Gastroesophageal sphincter (tissue), 4 donors: Measurements from ENCODE around the gene RHD. TPM values are rescaled to one million over a fixed set of nuclear protein-coding genes. Genes with fewer than 3 reads are reported as not detected.
"Not testable (repeated sequence)": the region's sequence is repeated elsewhere in the genome, so short reads cannot be mapped to it uniquely, and the experiment has no call there.

Experiments used
- ATAC-seq: fragments of 150-250 bp; one replicate; pipeline ENCODE4 v1.9.1; 2016; ENCODE audit warnings: mild to moderate bottlenecking, moderate library complexity
- H3K27ac ChIP-seq, 4 donors: fragments of 200-600 bp; sonication (generic) in 3 of 4; 1 replicate in 3 of 4; 2 replicates in 1 of 4; pipeline ENCODE4 v1.5.1; 2016 to 2019
- H3K27me3 ChIP-seq: fragments of 200-600 bp; sonication (generic); one replicate; pipeline ENCODE4 v1.5.1; 2019
- H3K36me3 ChIP-seq, 2 donors: fragments of 200-600 bp; sonication (generic); one replicate each; pipeline ENCODE4 v1.5.1; 2019; ENCODE audit warnings: control low read depth in 1 of 2
- H3K4me1 ChIP-seq, 3 donors: fragments of 200-600 bp; sonication (generic); 1 replicate in 2 of 3; 2 replicates in 1 of 3; pipeline ENCODE4 v1.5.1; 2016 to 2019; ENCODE audit warnings: control low read depth in 2 of 3
- H3K4me3 ChIP-seq, 2 donors: fragments of 200-600 bp; sonication (generic); one replicate each; pipeline ENCODE4 v1.5.1; 2019; ENCODE audit warnings: mild to moderate bottlenecking in 1 of 2, moderate library complexity in 1 of 2
- H3K9me3 ChIP-seq, 3 donors: fragments of 200-600 bp; sonication (generic); one replicate each; pipeline ENCODE4 v1.5.1; 2017 to 2019; ENCODE audit warnings: control low read depth in 2 of 3
- EP300 ChIP-seq: sonication (generic); formaldehyde crosslinking; IDR thresholded peaks from one replicate; pipeline ENCODE4 v1.6.1; 2017; ENCODE audit warnings: antibody characterized with exemption, mild to moderate bottlenecking
- POLR2A ChIP-seq, 2 donors: fragments of 450-650 bp; IDR thresholded peaks; one replicate each; pipeline ENCODE4 v1.6.1; 2017; ENCODE audit warnings: antibody characterized with exemption in 2 of 2, mild to moderate bottlenecking in 2 of 2, moderate library complexity in 1 of 2
- POLR2AphosphoS5 ChIP-seq: sonication (generic); formaldehyde crosslinking; IDR thresholded peaks from one replicate; pipeline ENCODE4 v1.6.1; 2017; ENCODE audit warnings: antibody characterized with exemption
- WGBS, 2 donors: methylation state at CpG; one replicate each; pipeline ENCODE4 v1.1.5; 2018; ENCODE audit warnings: low coverage in 1 of 2; 5-methylcytosine and 5-hydroxymethylcytosine counted together
- total RNA-seq, 4 donors: library from RNA; depleted of rRNA; stranded (reverse); fragments of >200 nt; gene quantifications; one replicate each; pipeline ENCODE4 v1.1.0, GENCODE V29; 2016
- TF ChIP-seq, protein P1 (sequence below), 4 experiments: fragments of 200-600 bp in 2 of 4; fragments of 450-650 bp in 2 of 4; sonication (generic) in 1 of 4; IDR thresholded peaks; one replicate each; pipeline ENCODE4 v1.5.1; 2017 to 2019; ENCODE audit warnings: antibody characterized with exemption in 4 of 4, mild to moderate bottlenecking in 2 of 4, moderate library complexity in 2 of 4

RHD gene
- total RNA-seq, 4 donors from 2014 or later: not detected

DNA sequence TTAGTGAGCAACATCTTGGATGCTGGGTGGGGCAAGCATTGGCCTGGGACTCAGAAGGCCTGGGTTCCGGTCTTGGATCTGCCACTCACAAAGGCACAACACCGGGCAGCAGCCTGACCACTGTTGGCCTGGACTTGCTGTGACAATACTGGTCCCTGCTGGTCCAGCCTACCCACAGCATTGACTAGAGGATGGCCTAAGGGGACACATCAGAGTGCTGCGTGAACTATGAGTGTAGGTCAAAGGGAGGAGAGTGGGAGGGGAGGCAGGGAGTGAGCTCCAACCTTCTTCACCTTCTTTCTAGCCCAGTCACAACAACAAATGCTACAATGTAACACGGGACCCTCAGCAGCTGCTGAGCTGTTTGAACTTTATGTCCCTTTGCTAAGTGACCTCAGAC is 96.9 kb downstream of the RHD start:
- H3K27me3 ChIP-seq: no peaks in the 10 kb centered on the region
- H3K4me1 ChIP-seq: no peaks in the 10 kb centered on the region
- H3K4me3 ChIP-seq: no peak overlapping the region
- 55 to 75% methylated on average over 2 to 3 of the region's 4 CpGs for WGBS, 2 donors
- TF ChIP-seq, protein P1, sequence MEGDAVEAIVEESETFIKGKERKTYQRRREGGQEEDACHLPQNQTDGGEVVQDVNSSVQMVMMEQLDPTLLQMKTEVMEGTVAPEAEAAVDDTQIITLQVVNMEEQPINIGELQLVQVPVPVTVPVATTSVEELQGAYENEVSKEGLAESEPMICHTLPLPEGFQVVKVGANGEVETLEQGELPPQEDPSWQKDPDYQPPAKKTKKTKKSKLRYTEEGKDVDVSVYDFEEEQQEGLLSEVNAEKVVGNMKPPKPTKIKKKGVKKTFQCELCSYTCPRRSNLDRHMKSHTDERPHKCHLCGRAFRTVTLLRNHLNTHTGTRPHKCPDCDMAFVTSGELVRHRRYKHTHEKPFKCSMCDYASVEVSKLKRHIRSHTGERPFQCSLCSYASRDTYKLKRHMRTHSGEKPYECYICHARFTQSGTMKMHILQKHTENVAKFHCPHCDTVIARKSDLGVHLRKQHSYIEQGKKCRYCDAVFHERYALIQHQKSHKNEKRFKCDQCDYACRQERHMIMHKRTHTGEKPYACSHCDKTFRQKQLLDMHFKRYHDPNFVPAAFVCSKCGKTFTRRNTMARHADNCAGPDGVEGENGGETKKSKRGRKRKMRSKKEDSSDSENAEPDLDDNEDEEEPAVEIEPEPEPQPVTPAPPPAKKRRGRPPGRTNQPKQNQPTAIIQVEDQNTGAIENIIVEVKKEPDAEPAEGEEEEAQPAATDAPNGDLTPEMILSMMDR (IDR thresholded peaks at IDR 0.05): no peak
- TF ChIP-seq POLR2AphosphoS5 (no peak), POLR2A (IDR thresholded peaks at IDR 0.05) (no peak), EP300 (no peak)
- H3K27ac ChIP-seq: no peak overlapping the region
- H3K36me3 ChIP-seq: no peaks in the 10 kb centered on the region
- no peaks in the 10 kb centered on the region for H3K9me3 ChIP-seq
- ATAC-seq: no peak

DNA sequence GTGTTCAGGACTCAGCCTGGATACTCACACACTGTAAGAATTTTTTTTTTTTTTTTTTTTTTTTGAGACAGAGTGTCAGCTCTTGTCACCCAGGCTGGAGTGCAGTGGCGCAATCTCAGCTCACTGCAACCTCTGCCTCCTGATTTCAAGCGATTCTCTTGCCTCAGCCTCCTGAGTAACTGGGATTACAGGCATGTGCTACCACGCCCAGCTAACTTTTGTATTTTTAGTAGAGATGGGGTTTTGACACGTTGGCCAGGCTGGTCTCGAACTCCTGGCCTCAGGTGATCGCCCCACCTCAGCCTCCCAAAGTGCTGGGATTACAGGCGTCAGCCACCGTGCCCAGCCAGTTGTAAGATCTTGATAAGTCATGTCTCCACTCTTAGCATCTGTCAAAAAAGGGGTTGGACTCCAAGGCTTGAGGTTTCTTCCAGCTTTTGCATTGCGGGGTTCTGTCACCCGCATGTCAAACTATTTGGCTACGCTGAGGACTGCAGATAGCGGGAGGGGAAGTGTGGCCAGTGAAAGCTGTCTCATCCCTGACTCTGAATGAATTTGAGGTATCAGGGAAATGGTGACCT is 97.5 kb downstream of the RHD start:
- H3K4me1 ChIP-seq, H3K9me3 ChIP-seq, H3K4me3 ChIP-seq, H3K27ac ChIP-seq, H3K27me3 ChIP-seq, ATAC-seq, H3K36me3 ChIP-seq: not testable (repeated sequence)
- 87 to 92% methylated on average over 2 to 3 of the region's 12 CpGs for WGBS, 2 donors

DNA sequence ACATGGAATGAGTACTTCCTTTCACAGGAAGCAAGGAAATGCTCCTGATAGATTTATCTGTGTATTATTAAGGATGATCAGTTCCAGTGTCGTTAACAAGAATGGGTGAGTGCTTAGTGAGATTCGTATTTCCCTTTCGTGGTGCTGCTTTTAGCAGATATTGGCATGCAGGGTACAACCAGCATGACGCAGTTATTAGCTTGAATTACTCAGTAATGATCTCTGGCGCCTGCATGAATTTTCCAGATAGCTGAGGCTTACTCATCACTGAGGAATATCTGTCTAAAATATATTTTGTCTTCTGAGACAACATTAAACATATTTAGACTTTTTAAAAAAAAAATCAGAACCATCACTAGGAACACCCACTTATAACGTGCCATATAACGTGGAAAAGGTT is 99.4 kb downstream of the RHD start:
- not testable (repeated sequence) for H3K36me3 ChIP-seq, H3K4me3 ChIP-seq, H3K9me3 ChIP-seq, H3K4me1 ChIP-seq, ATAC-seq, H3K27me3 ChIP-seq, H3K27ac ChIP-seq
- 58 to 71% methylated on average over 7 of the region's 7 CpGs for WGBS, 2 donors

DNA sequence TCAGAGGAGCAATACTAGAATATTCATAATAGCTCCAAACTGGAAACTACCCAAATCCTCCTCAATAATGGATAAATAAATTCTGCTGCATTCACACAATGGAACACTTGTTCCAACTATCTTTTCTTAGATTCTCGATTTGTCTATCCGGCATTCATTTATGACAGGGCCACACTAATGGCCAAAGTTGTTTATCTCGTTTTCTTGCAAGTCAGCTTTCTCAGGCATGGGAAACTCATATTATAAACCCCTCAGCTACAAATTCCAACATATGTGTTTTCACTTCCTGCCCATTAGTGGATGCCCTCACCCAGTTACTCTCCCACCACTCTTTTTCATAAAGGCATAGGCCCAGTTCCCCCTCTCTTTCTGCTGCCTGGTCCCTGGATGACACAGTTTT is 106.1 kb downstream of the RHD start:
- H3K27me3 ChIP-seq, H3K4me1 ChIP-seq, H3K4me3 ChIP-seq, ATAC-seq, H3K9me3 ChIP-seq, H3K36me3 ChIP-seq, H3K27ac ChIP-seq: not testable (repeated sequence)
- 71 to 85% methylated on average over 3 of the region's 3 CpGs for WGBS, 2 donors

Other genes starting within 250 kb of the RHD start
- gene SYF2, start 40.0 kb upstream of the RHD start, total RNA-seq: 100 to 1,000 TPM in 1 of 4 donors, 10 to 100 TPM in 3; 54.5 to 105 (median 88.5) TPM
- gene RSRP1, start 25.1 kb upstream of the RHD start, total RNA-seq: 100 to 1,000 TPM in 1 of 4 donors, 10 to 100 TPM in 3; 23.1 to 133 (median 59.4) TPM
- 100 to 1,000 TPM in 1 of 4 donors, 10 to 100 TPM in 3; 82.6 to 170 (median 88.8) TPM for gene TMEM50A, start 65.8 kb downstream of the RHD start, total RNA-seq
- gene RHCE, start 148.3 kb downstream of the RHD start, total RNA-seq: not detected
- gene MACO1, start 158.4 kb downstream of the RHD start, total RNA-seq: 10 to 100 TPM; 15.5 to 24.5 (median 19.0) TPM